Measurements from ENCODE around the gene S1PR5.
A peak's percentile ranks its signal among the peaks of the same experiment; 100 is the strongest.
"Not testable (repeated sequence)": the region's sequence is repeated elsewhere in the genome, so short reads cannot be mapped to it uniquely, and the experiment has no call there.

Gene S1PR5, protein sequence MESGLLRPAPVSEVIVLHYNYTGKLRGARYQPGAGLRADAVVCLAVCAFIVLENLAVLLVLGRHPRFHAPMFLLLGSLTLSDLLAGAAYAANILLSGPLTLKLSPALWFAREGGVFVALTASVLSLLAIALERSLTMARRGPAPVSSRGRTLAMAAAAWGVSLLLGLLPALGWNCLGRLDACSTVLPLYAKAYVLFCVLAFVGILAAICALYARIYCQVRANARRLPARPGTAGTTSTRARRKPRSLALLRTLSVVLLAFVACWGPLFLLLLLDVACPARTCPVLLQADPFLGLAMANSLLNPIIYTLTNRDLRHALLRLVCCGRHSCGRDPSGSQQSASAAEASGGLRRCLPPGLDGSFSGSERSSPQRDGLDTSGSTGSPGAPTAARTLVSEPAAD

GRCh38 chr19:10517361-10517759 is at the start of gene S1PR5:
S1PR5 (minus strand) TSS chr19:10517447; CDS start chr19:10515011, 2,436 bp downstream.
- DNase-seq: no peak

GRCh38 chr19:10566658-10567410 is 49.6 kb upstream of the S1PR5 start:
- peak in 1 of 2 experiments; percentile 43 for DNase-seq

DNA sequence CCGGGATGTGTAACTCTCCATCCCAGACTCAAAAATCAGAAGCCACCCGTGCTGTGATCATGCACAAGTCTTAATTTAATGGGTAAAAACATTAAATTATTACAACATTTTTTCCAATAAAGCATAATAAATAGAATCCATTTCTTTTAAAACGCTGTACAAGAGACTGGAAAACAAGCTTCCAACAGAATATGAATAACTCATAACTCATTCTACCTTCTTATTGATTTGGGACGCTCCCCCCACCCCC is 49.1 kb upstream of the S1PR5 start:
- DNase-seq: no peak

GRCh38 chr19:10565567-10566407 is 48.5 kb upstream of the S1PR5 start, which contains the start of gene KRI1:
KRI1 (minus strand) TSS chr19:10566010; CDS start chr19:10565999, 11 bp downstream.
- peak; percentile 98 for DNase-seq

DNA sequence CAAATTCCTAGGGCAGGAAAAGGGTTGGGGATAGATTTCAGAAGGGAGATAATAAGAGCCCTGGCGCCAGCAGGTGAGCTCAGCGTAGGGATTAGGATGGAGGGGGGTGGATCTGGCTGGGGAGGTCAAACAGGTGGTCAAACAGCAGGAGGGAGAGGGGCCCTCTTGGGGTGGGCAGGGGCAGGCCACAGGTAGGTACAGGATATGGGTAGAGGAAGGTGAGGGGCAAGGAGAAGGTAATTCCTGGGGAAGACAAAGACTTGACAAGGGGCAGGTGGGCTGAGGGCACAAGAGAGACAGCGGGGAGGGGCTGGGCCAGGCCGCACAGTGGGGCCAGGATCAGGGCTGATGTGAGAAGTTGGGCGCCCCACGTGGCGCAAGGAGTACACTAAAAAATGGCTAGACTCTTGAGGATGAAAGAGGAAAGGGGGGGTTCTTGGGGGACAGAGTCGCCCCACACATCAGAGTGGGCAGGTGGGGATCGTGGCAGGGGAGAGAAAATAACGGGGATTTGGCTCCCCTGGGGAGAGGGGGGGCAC is 47.9 kb upstream of the S1PR5 start:
- DNase-seq: peak; percentile 54 to 55

DNA sequence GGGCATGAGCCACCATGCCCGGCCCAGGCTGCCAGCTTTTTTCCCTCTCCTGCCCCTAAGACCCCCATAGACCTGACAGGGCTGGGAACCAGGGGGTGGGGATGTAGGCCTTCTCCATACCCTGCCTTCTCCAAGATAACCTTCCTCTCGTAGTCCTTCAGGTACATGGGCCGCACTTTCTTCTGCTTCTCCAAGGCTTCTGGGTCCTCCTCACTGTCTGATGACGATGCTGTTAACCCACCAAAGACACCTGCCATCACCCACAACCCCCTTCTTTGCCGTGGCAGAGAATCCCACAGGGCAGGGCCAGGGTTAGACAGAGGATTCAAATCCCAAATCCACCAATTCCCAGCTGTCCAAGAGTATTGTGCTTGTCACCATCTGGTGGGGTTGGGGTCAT is 45.4 kb upstream of the S1PR5 start:
- DNase-seq: no peak

DNA sequence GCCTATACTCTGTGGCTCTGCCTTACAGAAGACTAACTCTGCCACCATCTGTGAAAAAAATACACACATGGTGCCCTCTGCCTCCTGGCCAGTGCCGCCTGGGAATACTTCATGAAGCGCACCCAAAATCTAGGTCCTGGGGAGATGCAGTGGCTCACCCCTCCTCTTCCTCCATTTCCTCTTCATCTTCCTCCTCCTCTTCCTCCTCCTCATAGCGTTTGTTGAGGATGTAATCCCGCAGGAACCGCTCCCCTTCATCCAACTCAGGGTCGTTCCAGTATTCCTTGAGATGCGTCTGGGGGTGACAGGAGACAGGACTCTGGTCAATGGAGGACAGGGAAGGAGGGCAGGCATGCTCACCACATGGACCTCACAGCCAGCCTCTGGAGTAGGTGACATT is 42.9 kb upstream of the S1PR5 start:
- DNase-seq: no peak

GRCh38 chr19:10557603-10558197 is 40.5 kb upstream of the S1PR5 start:
- no peak for DNase-seq

- DNase-seq: no peak
These were observed 38.3 kb upstream of the S1PR5 start for GRCh38 chr19:10555610-10555973.

- DNase-seq: no peak
These were observed 37.7 kb upstream of the S1PR5 start for GRCh38 chr19:10554760-10555609.

GRCh38 chr19:10553943-10554381 is 36.7 kb upstream of the S1PR5 start:
- peak in 1 of 2 experiments; percentile 37 for DNase-seq

GRCh38 chr19:10553087-10553667 is 35.9 kb upstream of the S1PR5 start:
- no peak for DNase-seq

DNA sequence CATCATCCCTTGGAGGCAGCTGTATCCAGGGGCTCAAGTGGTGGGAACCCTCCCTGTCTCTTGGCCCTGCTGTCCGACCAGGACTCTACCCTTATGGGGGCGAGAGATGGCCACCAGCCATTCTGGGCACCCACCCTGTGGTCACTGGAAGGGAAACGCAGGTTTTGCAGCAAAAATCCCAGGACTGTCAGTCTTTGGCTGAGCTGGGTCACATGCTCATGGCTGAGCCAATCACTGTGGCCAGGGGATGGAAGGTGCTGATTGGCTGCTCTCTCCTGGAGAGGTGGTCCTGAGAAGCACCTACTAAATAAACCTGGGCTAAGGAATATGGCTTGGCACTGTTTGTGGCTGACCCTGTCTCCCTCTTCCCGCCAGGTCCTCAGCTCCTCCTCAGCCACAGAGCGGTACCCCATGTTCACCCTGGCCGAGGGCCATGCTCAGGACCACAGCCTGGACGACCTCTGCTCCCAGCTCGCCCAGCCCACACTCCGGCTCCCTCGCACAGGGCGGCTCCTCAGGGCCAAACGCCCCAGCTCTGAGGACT is 35.3 kb upstream of the S1PR5 start:
- DNase-seq: no peak

- DNase-seq: peak in 1 of 2 experiments; percentile 31
These were observed 34.6 kb upstream of the S1PR5 start for GRCh38 chr19:10551698-10552301.

DNA sequence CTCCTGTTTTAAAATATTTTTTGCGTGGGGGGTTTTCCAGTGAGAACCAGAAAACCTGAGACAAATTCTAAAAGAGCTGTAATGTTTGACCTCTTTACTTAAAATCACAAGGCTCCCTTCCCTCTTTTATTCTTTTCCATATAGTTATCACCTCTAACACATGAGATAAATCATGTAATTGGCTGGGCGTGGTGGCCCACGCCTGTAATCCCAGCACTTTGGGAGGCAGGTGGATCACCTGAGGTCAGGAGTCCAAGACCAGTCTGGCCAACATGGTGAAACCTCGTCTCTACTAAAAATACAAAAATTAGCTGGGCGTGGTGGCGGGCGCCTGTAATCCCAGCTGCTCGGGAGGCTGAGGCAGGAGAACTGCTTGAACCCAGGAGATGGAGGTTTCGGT is 33.8 kb upstream of the S1PR5 start:
- DNase-seq: not testable (repeated sequence)

- DNase-seq: no peak
These were observed 33.1 kb upstream of the S1PR5 start for GRCh38 chr19:10550336-10550735.

- DNase-seq: no peak
These were observed 32.5 kb upstream of the S1PR5 start for GRCh38 chr19:10549733-10550132.

DNA sequence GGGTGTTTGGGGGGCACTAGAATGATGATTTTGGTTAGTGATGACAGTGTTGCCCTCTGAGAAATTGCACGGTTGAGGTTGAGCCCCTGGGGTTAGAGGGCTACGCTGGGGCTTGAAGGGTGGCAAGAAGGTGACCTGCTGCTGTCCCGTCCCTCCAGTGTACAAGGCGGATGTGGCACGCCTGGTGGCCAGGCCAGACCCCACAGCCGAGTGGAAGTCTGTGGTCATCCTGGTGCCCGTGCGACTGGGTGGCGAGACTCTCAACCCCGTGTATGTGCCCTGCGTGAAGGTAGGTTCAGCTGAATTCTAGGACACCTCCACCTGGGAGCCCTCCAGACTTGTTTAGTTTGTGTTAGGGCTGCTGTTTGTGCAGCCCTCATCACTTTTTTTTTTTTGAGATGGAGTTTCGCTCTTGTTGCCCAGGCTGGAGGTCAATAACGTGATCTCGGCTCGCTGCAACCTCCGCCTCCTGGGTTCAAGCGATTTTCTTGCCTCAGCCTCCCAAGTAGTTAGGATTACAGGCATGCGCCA is 31.6 kb upstream of the S1PR5 start:
- DNase-seq: no peak

GRCh38 chr19:10546817-10547216 is 29.6 kb upstream of the S1PR5 start:
- DNase-seq: no peak

DNA sequence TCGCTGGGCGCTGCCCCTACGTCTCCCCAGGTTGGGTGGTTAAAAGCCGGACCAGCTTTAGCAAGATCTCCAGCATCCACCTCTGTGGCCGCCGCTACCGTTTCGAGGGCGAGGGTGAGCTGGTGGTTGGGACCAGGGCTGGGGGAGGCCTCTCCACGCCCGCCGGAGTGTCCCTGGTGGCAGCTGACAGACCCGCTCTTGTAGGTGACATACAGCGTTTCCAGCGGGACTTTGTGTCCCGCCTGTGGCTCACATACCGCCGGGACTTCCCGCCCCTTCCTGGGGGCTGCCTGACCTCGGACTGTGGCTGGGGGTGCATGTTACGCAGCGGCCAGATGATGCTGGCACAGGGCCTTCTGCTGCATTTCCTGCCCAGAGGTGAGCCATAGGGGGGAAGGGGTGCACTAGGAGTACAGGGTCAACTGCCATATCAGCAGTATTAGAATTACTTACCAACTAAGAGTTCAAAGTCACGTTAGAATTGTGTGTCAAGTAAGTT is 27.6 kb upstream of the S1PR5 start:
- DNase-seq: no peak
